Measurements from ENCODE around the gene SNRPD2.

The SNRPD2 gene

GRCh38 chr19:45657520-45658167 is 34.1 kb downstream of the SNRPD2 start:
- no peak for DNase-seq (ENCODE audit: low read depth)

- DNase-seq (ENCODE audit: low read depth): no peak
Observed at GRCh38 chr19:45655073-45655472, 36.7 kb downstream of the SNRPD2 start.

GRCh38 chr19:45653634-45654033 is 38.1 kb downstream of the SNRPD2 start:
- no peak for DNase-seq (ENCODE audit: low read depth)

GRCh38 chr19:45650722-45651121 is 41.0 kb downstream of the SNRPD2 start:
- no peak for DNase-seq (ENCODE audit: low read depth)

- no peak for DNase-seq (ENCODE audit: low read depth)
Observed at GRCh38 chr19:45646345-45646698, 45.4 kb downstream of the SNRPD2 start.

GRCh38 chr19:45645631-45646344 is 46.0 kb downstream of the SNRPD2 start:
- peak; percentile 67 for DNase-seq (ENCODE audit: low read depth)

- DNase-seq (ENCODE audit: low read depth): no peak
Observed at GRCh38 chr19:45645068-45645630, 46.6 kb downstream of the SNRPD2 start.

GRCh38 chr19:45643927-45644771 is 47.6 kb downstream of the SNRPD2 start:
- DNase-seq (ENCODE audit: low read depth): no peak

GRCh38 chr19:45643024-45643926 is 48.5 kb downstream of the SNRPD2 start:
- peak; percentile 91 for DNase-seq (ENCODE audit: low read depth)

GRCh38 chr19:45641274-45642105 is 50.3 kb downstream of the SNRPD2 start:
- DNase-seq (ENCODE audit: low read depth): peak; percentile 73

- peak; percentile 22 for DNase-seq (ENCODE audit: low read depth)
Observed at GRCh38 chr19:45640849-45641273, 50.9 kb downstream of the SNRPD2 start.

GRCh38 chr19:45638930-45639729 is 52.6 kb downstream of the SNRPD2 start, which contains the start of gene EML2:
TSS of gene EML2 (minus strand) at chr19:45639397. CDS start at chr19:45639376, 21 bp downstream.
- DNase-seq (ENCODE audit: low read depth): peak; percentile 43

GRCh38 chr19:45637890-45638667 is 53.7 kb downstream of the SNRPD2 start:
- no peak for DNase-seq (ENCODE audit: low read depth)
